Measurements from ENCODE around the gene CPNE2.

Gene CPNE2

GRCh38 chr16:57134982-57135381 lies 42.6 kb downstream of the CPNE2 start:
- Histone ChIP-seq H3K27me3 (ENCODE audit: control insufficient read depth, insufficient read depth, low read length) (no peaks in the 10 kb centered on the region), H3K36me3 (ENCODE audit: control insufficient read depth, insufficient read depth, low read length) (no peaks in the 10 kb centered on the region; the same call in 1 of the 2 replicates), H3K9me3 (ENCODE audit: control insufficient read depth, insufficient read depth, low read length) (no peaks in the 10 kb centered on the region), H3K4me1 (ENCODE audit: control insufficient read depth, insufficient read depth, low read length) (no peaks in the 10 kb centered on the region), H3K4me3 (ENCODE audit: low read length) (no peak overlapping the region), H3K27ac (ENCODE audit: low read length) (no peak overlapping the region)
- no peak for DNase-seq (ENCODE audit: low read depth, low spot score)
- no CpG with 5 or more reads among the region's 2 CpGs for WGBS (ENCODE audit: insufficient coverage, insufficient read length)

- Histone ChIP-seq H3K4me1 (ENCODE audit: control insufficient read depth, insufficient read depth, low read length) (no peaks in the 10 kb centered on the region), H3K9me3 (ENCODE audit: control insufficient read depth, insufficient read depth, low read length) (no peaks in the 10 kb centered on the region), H3K27ac (ENCODE audit: low read length) (no peak overlapping the region), H3K27me3 (ENCODE audit: control insufficient read depth, insufficient read depth, low read length) (no peaks in the 10 kb centered on the region), H3K4me3 (ENCODE audit: low read length) (no peak overlapping the region), H3K36me3 (ENCODE audit: control insufficient read depth, insufficient read depth, low read length) (no peaks in the 10 kb centered on the region)
- no peak for DNase-seq (ENCODE audit: low read depth, low spot score)
- WGBS (ENCODE audit: insufficient coverage, insufficient read length), result no CpG with 5 or more reads among the region's 14 CpGs
These were observed 44.7 kb downstream of the CPNE2 start for GRCh38 chr16:57137043-57137442.

- no CpG with 5 or more reads among the region's 10 CpGs for WGBS (ENCODE audit: insufficient coverage, insufficient read length)
- no peaks in the 10 kb centered on the region for H3K4me1 ChIP-seq (ENCODE audit: control insufficient read depth, insufficient read depth, low read length)
These were observed 45.3 kb downstream of the CPNE2 start for GRCh38 chr16:57137566-57138273.

GRCh38 chr16:57138281-57138935 lies 46.0 kb downstream of the CPNE2 start:
- WGBS (ENCODE audit: insufficient coverage, insufficient read length), result no CpG with 5 or more reads among the region's 10 CpGs

More at GRCh38 chr16:57137566-57138273, 45.3 kb downstream of the CPNE2 start:
- Histone ChIP-seq H3K9me3 (ENCODE audit: control insufficient read depth, insufficient read depth, low read length) (no peaks in the 10 kb centered on the region), H3K4me3 (ENCODE audit: low read length) (no peak overlapping the region), H3K36me3 (ENCODE audit: control insufficient read depth, insufficient read depth, low read length) (no peaks in the 10 kb centered on the region), H3K27me3 (ENCODE audit: control insufficient read depth, insufficient read depth, low read length) (no peaks in the 10 kb centered on the region), H3K27ac (ENCODE audit: low read length) (no peak overlapping the region)
- no peak for DNase-seq (ENCODE audit: low read depth, low spot score)

GRCh38 chr16:57140931-57141668 lies 48.7 kb downstream of the CPNE2 start:
- no peaks in the 10 kb centered on the region for H3K27me3 ChIP-seq (ENCODE audit: control insufficient read depth, insufficient read depth, low read length)
- H3K27ac ChIP-seq (ENCODE audit: low read length), result no peak overlapping the region
- H3K4me3 ChIP-seq (ENCODE audit: low read length), result no peak overlapping the region
- no peaks in the 10 kb centered on the region for H3K36me3 ChIP-seq (ENCODE audit: control insufficient read depth, insufficient read depth, low read length)
- no CpG with 5 or more reads among the region's 7 CpGs for WGBS (ENCODE audit: insufficient coverage, insufficient read length)
- no peaks in the 10 kb centered on the region for H3K9me3 ChIP-seq (ENCODE audit: control insufficient read depth, insufficient read depth, low read length)
- peaks cover 2% of the 10 kb centered on the region; the same call in 1 of the 2 replicates for H3K4me1 ChIP-seq (ENCODE audit: control insufficient read depth, insufficient read depth, low read length)
- DNase-seq (ENCODE audit: low read depth, low spot score), result no peak

More at GRCh38 chr16:57138281-57138935, 46.0 kb downstream of the CPNE2 start:
- Histone ChIP-seq H3K36me3 (ENCODE audit: control insufficient read depth, insufficient read depth, low read length) (no peaks in the 10 kb centered on the region), H3K9me3 (ENCODE audit: control insufficient read depth, insufficient read depth, low read length) (no peaks in the 10 kb centered on the region), H3K27me3 (ENCODE audit: control insufficient read depth, insufficient read depth, low read length) (no peaks in the 10 kb centered on the region), H3K27ac (ENCODE audit: low read length) (no peak overlapping the region), H3K4me3 (ENCODE audit: low read length) (no peak overlapping the region), H3K4me1 (ENCODE audit: control insufficient read depth, insufficient read depth, low read length) (no peaks in the 10 kb centered on the region)
- DNase-seq (ENCODE audit: low read depth, low spot score), result no peak

GRCh38 chr16:57141822-57142631 lies 49.6 kb downstream of the CPNE2 start:
- no peaks in the 10 kb centered on the region for H3K36me3 ChIP-seq (ENCODE audit: control insufficient read depth, insufficient read depth, low read length)
- WGBS (ENCODE audit: insufficient coverage, insufficient read length), result 100% methylated on average over 1 of the region's 16 CpGs
- no peaks in the 10 kb centered on the region for H3K9me3 ChIP-seq (ENCODE audit: control insufficient read depth, insufficient read depth, low read length)
- H3K4me3 ChIP-seq (ENCODE audit: low read length), result no peak overlapping the region
- no peak overlapping the region for H3K27ac ChIP-seq (ENCODE audit: low read length)
- no peaks in the 10 kb centered on the region for H3K27me3 ChIP-seq (ENCODE audit: control insufficient read depth, insufficient read depth, low read length)
- H3K4me1 ChIP-seq (ENCODE audit: control insufficient read depth, insufficient read depth, low read length), result peaks cover 5% of the 10 kb centered on the region
- no peak for DNase-seq (ENCODE audit: low read depth, low spot score)

GRCh38 chr16:57143149-57143921 lies 51.0 kb downstream of the CPNE2 start:
- Histone ChIP-seq H3K9me3 (ENCODE audit: control insufficient read depth, insufficient read depth, low read length) (no peaks in the 10 kb centered on the region), H3K4me1 (ENCODE audit: control insufficient read depth, insufficient read depth, low read length) (peaks cover 5% of the 10 kb centered on the region), H3K4me3 (ENCODE audit: low read length) (no peak overlapping the region), H3K27ac (ENCODE audit: low read length) (no peak overlapping the region), H3K27me3 (ENCODE audit: control insufficient read depth, insufficient read depth, low read length) (no peaks in the 10 kb centered on the region), H3K36me3 (ENCODE audit: control insufficient read depth, insufficient read depth, low read length) (no peaks in the 10 kb centered on the region)
- no CpG with 5 or more reads among the region's 14 CpGs for WGBS (ENCODE audit: insufficient coverage, insufficient read length)
- DNase-seq (ENCODE audit: low read depth, low spot score), result no peak

GRCh38 chr16:57144027-57144426 lies 51.6 kb downstream of the CPNE2 start:
- Histone ChIP-seq H3K27me3 (ENCODE audit: control insufficient read depth, insufficient read depth, low read length) (no peaks in the 10 kb centered on the region), H3K4me1 (ENCODE audit: control insufficient read depth, insufficient read depth, low read length) (peaks cover 5% of the 10 kb centered on the region), H3K4me3 (ENCODE audit: low read length) (no peak overlapping the region), H3K27ac (ENCODE audit: low read length) (no peak overlapping the region), H3K9me3 (ENCODE audit: control insufficient read depth, insufficient read depth, low read length) (no peaks in the 10 kb centered on the region), H3K36me3 (ENCODE audit: control insufficient read depth, insufficient read depth, low read length) (no peaks in the 10 kb centered on the region)
- no CpG with 5 or more reads among the region's 2 CpGs for WGBS (ENCODE audit: insufficient coverage, insufficient read length)
- no peak for DNase-seq (ENCODE audit: low read depth, low spot score)

GRCh38 chr16:57145046-57146021 lies 53.0 kb downstream of the CPNE2 start:
- H3K27me3 ChIP-seq (ENCODE audit: control insufficient read depth, insufficient read depth, low read length), result no peaks in the 10 kb centered on the region
- DNase-seq (ENCODE audit: low read depth, low spot score), result no peak
- H3K9me3 ChIP-seq (ENCODE audit: control insufficient read depth, insufficient read depth, low read length), result no peaks in the 10 kb centered on the region
- no peak overlapping the region for H3K27ac ChIP-seq (ENCODE audit: low read length)
- H3K36me3 ChIP-seq (ENCODE audit: control insufficient read depth, insufficient read depth, low read length), result no peaks in the 10 kb centered on the region
- WGBS (ENCODE audit: insufficient coverage, insufficient read length), result no CpG with 5 or more reads among the region's 14 CpGs
- peaks cover 5% of the 10 kb centered on the region for H3K4me1 ChIP-seq (ENCODE audit: control insufficient read depth, insufficient read depth, low read length)
- no peak overlapping the region for H3K4me3 ChIP-seq (ENCODE audit: low read length)
